ENCODE data around the gene SHPK. TPM values are rescaled to one million over a fixed set of nuclear protein-coding genes. Genes with fewer than 3 reads are reported as not detected.

Gene SHPK
- total RNA-seq, 1 donor from 2014 or later = 14.1 TPM

GRCh38 chr17:3603119-3603869 is 32.8 kb downstream of the SHPK start:
- Mint-ChIP-seq H3K27ac (ENCODE audit: unreplicated experiment) (no peak overlapping the region), H3K9me3 (ENCODE audit: unreplicated experiment) (no peaks in the 10 kb centered on the region), H3K4me1 (ENCODE audit: unreplicated experiment) (no peaks in the 10 kb centered on the region), H3K36me3 (ENCODE audit: low read depth, unreplicated experiment) (peaks cover 7% of the 10 kb centered on the region), H3K4me3 (ENCODE audit: unreplicated experiment) (no peak overlapping the region), H3K27me3 (ENCODE audit: unreplicated experiment) (no peaks in the 10 kb centered on the region)
- no peak for TF ChIP-seq CTCF (IDR thresholded peaks at IDR 0.05; ENCODE audit: unreplicated experiment)
- no peak for DNase-seq (ENCODE audit: low spot score)

GRCh38 chr17:3602499-3602898 is 33.6 kb downstream of the SHPK start:
- peak; percentile 58 for TF ChIP-seq CTCF (IDR thresholded peaks at IDR 0.05; ENCODE audit: unreplicated experiment)
- peaks cover 4% of the 10 kb centered on the region for H3K36me3 Mint-ChIP-seq (ENCODE audit: low read depth, unreplicated experiment)
- H3K4me1 Mint-ChIP-seq (ENCODE audit: unreplicated experiment) = no peaks in the 10 kb centered on the region
- no peaks in the 10 kb centered on the region for H3K27me3 Mint-ChIP-seq (ENCODE audit: unreplicated experiment)
- no peak for DNase-seq (ENCODE audit: low spot score)
- no peaks in the 10 kb centered on the region for H3K9me3 Mint-ChIP-seq (ENCODE audit: unreplicated experiment)
- no peak overlapping the region for H3K4me3 Mint-ChIP-seq (ENCODE audit: unreplicated experiment)
- no peak overlapping the region for H3K27ac Mint-ChIP-seq (ENCODE audit: unreplicated experiment)

GRCh38 chr17:3600529-3601205 is 35.4 kb downstream of the SHPK start:
- Mint-ChIP-seq H3K4me3 (ENCODE audit: unreplicated experiment) (no peak overlapping the region), H3K36me3 (ENCODE audit: low read depth, unreplicated experiment) (peaks cover 4% of the 10 kb centered on the region), H3K27ac (ENCODE audit: unreplicated experiment) (no peak overlapping the region), H3K27me3 (ENCODE audit: unreplicated experiment) (no peaks in the 10 kb centered on the region), H3K4me1 (ENCODE audit: unreplicated experiment) (no peaks in the 10 kb centered on the region), H3K9me3 (ENCODE audit: unreplicated experiment) (no peaks in the 10 kb centered on the region)
- TF ChIP-seq CTCF (IDR thresholded peaks at IDR 0.05; ENCODE audit: unreplicated experiment) = no peak
- no peak for DNase-seq (ENCODE audit: low spot score)

GRCh38 chr17:3598078-3598477 is 38.0 kb downstream of the SHPK start:
- no peak overlapping the region for H3K4me3 Mint-ChIP-seq (ENCODE audit: unreplicated experiment)
- peaks cover 5% of the 10 kb centered on the region for H3K27me3 Mint-ChIP-seq (ENCODE audit: unreplicated experiment)
- no peak overlapping the region for H3K27ac Mint-ChIP-seq (ENCODE audit: unreplicated experiment)
- peaks cover 3% of the 10 kb centered on the region for H3K4me1 Mint-ChIP-seq (ENCODE audit: unreplicated experiment)
- H3K9me3 Mint-ChIP-seq (ENCODE audit: unreplicated experiment) = no peaks in the 10 kb centered on the region
- H3K36me3 Mint-ChIP-seq (ENCODE audit: low read depth, unreplicated experiment) = peaks cover 4% of the 10 kb centered on the region
- TF ChIP-seq CTCF (IDR thresholded peaks at IDR 0.05; ENCODE audit: unreplicated experiment) = no peak
- DNase-seq (ENCODE audit: low spot score) = no peak

All from endothelial cell (in vitro differentiated cells).